Fibroblast of peridontal ligament (primary cell): ENCODE results near the gene ZNF652.
"Not testable (repeated sequence)": the region's sequence is repeated elsewhere in the genome, so short reads cannot be mapped to it uniquely, and the experiment has no call there.

Experiments
- DNase-seq: peaks from one replicate; pipeline ENCODE4 v3.0.0-alpha.2; 2010; ENCODE audit errors: extremely low read depth

Gene ZNF652

GRCh38 chr17:49261540-49261939 is 100.5 kb downstream of the ZNF652 start:
- not testable (repeated sequence) for DNase-seq

DNA sequence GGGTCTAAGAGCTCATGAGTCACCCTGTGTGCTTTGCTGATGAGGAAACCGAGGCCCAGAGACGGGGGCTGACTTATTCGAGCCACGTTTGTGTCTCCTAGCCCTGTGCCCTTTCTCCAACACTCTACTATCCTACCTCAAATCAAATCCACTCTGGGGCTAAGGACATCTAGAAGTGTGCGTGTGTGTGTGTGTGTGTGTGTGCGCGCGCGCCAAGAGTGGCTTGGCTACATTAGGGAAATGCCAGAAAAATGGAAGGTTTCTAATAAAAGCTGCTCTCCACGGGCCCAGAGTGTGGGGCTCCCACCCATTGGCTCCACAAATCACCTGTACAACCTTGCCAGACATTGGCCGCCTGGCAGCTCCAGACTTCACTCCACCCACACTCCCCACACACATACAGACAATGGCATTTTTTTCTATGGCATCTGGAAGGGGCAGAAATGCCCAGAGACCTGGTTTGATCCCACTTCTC is 101.2 kb downstream of the ZNF652 start:
- no peak for DNase-seq

DNA sequence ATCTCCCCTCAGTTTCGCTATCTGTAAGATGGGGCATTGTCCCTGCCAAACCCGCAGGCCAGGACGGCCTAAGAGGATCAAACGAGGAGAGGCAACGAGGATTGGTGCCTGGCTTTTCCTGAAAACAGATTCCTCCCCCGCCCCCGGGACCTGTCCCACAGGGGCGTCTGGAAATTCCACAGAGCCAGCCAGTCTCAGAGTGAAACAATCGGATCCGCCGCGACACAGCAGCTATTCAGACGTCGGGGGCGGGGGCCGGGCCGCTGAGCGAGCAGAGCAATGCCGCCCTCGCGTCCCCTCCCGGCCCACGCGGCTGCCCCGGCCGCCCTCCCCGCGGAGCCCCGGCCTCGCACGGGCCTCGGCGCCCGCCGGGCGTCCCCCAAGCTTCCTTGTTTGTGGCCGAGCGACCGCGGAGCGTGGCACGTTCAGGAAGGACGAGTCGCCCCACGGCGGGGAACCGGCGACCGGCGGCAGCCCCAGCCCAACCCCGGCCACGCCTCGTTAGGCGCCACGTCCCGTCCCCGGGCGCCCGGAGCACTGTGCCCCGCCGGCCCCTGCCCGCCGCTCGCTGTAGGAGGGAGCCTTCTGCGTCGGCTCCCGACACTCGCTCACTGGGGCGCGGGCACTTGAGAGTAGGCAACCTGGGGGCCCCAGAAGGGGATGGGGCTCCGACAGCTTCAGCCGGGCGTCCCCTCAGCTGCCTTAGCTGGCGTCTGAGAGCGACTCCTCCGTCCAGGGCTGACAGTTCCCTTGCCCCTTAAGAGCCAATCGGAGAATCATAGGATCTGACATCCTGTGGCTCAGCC is 101.8 kb downstream of the ZNF652 start:
- DNase-seq = peak; percentile 82

DNA sequence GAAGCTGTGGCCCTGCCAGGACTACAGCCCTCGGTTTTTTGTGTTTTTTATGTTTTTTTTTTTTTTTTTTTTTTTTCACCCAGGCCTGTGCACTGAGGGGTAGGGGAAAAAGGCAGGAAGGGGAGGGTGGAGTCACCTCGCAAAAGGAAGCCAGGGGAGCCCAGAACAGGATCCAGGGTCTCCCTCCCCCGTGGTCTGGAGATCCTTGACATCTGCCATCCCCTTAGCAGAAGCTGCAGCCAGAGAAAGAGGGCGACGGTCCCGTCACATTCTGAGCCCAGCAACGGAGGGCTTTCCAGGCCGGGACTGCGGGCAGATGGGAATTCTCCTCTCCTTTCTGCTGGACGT is 102.4 kb downstream of the ZNF652 start:
- no peak for DNase-seq

DNA sequence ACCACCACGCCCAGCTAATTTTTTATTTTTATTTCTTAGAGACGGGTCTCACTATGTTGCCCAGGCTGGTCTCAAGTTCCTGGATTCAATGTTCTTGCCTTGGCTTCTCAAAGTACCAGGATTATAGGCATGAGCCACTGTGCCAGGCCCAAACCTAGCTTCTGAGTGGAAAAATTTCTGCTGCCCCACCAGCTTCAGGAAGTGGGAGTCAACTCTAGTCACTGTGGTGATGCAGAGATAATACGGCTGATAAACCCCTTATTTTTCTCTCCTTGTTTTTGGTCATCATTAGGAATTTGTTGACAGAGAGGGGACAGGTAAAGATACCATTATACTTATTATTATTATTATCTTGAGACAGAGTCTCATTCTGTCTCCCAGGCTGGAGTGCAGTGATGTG is 103.7 kb downstream of the ZNF652 start:
- DNase-seq = no peak

DNA sequence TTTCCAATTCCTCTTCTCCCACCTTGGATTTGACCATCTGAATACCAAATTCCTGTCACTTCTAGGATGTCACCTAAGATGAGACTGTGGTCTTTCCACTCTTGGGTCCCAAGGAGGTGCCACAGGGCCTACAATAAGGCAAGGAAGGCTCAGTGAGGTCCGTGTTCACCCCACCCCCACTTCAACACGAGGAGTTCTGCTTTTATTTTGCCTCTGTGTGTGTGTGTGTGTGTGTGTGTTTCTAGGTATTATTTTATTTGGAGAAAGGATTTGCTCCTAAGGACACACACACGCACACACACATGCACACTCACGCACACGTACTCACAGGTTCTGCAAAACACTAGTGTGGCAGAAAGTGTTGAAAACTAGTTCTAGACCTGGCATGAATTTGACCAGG is 106.9 kb downstream of the ZNF652 start:
- DNase-seq = no peak

DNA sequence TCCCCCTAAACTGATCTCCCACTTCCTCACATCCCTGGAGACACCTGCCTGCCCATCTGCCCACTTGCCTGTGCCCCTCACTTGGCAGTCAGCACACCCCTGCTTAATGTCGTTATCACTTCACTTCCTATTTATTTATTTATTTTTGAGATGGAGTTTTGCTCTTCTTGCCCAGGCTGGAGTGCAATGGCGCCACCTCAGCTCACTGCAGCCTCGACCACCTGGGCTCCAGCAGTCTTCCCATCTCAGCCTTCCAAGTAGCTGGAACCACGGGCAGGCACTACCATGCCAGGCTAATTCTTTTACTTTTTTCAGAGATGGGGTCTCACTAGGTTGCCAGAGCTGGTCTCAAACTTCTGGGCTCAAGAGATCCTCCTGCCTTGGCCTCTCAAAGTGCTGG is 108.0 kb downstream of the ZNF652 start:
- no peak for DNase-seq

DNA sequence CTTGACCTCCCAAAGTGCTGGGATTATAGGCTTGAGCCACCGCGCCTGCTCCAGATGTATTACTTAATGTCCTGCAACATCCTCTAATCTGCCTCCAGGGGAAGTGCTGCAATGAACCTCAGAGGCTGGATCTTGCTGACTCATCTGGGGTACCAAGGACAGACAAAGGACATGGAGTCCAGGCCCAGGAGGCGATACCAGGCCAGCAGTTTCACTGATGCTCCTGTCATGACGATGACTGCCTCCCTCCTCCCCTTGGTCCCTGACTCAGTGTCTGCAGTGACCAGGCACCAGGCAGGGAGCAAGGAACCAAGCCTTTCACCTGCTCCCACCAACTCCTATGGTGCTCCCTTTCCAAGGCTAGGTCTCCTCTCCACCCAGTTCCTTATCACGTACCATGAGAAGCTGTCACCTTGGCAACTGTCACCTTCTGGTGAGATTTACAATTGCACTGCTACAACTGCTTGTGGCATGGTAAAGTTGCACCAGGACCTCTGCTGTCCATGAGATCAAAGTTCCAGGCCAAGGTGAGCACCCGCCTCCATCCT is 109.8 kb downstream of the ZNF652 start:
- no peak for DNase-seq

DNA sequence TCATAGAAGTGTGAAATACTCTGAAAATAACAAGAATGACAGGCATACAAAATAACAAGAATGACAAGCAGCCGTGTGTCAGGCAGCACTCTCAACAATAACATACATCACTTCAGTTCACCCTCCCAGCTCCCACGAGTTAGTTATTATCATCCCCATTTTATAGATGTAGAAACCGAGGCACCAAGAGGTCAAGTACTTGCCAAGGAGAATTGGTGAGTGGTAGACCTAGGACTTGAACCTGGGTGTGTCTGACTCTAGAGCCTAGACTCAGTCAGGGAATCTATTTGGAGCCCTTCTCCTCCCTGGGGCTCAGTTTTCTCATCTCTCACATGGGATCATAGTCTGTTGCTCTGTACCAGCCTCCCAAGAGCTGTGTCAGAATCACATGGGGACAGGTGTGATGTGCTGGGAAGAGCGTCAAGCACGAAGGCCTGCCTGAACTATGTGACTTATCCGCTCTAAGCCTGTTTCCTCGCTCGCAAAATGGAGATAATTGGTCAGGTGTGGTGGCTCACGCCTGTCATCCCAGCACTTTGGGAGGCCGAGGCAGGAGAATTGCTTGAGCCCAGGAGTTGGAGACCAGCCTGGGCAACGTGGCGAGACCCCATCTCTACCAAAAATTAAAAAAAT is 112.0 kb downstream of the ZNF652 start:
- no peak for DNase-seq

DNA sequence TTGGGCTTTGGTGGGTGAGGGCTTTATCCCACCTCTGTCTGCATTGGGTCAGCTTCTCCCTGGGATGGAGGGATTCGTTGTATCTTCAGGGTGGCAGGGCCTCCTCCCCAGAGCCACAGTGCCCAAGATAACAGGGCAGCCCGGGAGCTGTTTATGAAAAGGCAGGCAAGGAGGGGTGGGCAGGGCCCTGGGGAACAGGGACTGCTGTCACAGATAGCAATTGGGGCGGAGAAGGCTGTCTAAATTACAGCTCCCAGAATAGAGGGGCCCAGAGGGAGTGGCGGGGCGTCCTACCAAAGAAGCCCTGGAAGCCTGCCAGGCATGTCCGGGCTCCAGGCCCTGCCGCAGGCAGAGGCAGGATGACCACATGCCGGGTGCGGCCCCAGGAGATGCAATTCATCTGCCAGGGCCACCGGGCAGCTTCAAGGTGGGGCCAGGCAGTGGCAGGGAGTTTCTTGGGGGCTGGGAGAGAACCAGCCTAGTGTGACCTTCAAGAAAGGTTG is 112.7 kb downstream of the ZNF652 start:
- DNase-seq = peak; percentile 32

GRCh38 chr17:49247944-49248343 is 114.1 kb downstream of the ZNF652 start:
- no peak for DNase-seq

DNA sequence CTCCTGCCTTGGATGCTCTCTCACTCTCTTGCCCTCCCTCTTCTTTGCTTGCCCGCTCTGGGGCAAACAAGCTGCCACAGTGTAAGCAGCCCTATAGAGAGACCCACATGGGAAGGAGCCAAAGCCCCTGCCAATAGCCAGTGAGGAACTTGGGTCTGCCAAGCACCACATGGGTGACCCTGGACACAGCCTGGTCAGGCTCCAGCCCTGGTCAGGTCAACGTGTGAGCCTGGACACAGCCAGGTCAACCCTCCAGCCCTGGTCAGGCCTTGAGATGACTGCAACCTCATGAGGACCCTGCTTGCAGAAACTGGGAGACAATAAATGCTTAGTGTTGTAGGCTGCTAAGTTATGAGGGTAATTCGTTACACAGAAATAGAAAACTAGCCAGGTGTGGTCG is 117.2 kb downstream of the ZNF652 start:
- no peak for DNase-seq
